H1 (cell line): Measurements from ENCODE around the gene NME4.

Experiments used
- CTCF ChIP-seq, 3 experiments: IDR thresholded peaks; 1 replicate in 2 of 3; 2 replicates in 1 of 3; pipeline versions ENCODE4 v1.5.1 to v1.6.1; 2011; ENCODE audit warnings: low read length in 3 of 3, mild to moderate bottlenecking in 3 of 3, inconsistent platforms in 2 of 3, low read depth in 1 of 3, moderate library complexity in 1 of 3; ENCODE audit not compliant: insufficient read depth in 1 of 3; ENCODE audit errors: control extremely low read depth in 1 of 3
- KDM1A ChIP-seq: fragments of 200-600, 300-600 bp; sonication (generic); IDR thresholded peaks from 2 replicates; pipeline ENCODE4 v1.7.1; 2016; ENCODE audit warnings: mild to moderate bottlenecking, low read length, borderline replicate concordance
- MAFK ChIP-seq: IDR thresholded peaks from 2 replicates; pipeline ENCODE4 v1.6.1; 2012; ENCODE audit warnings: low read depth, mild to moderate bottlenecking, improper control_type of control experiment, low read length
- SP4 ChIP-seq: IDR thresholded peaks from 2 replicates; pipeline ENCODE4 v1.6.1; 2012; ENCODE audit warnings: low read length, inconsistent platforms

DNA sequence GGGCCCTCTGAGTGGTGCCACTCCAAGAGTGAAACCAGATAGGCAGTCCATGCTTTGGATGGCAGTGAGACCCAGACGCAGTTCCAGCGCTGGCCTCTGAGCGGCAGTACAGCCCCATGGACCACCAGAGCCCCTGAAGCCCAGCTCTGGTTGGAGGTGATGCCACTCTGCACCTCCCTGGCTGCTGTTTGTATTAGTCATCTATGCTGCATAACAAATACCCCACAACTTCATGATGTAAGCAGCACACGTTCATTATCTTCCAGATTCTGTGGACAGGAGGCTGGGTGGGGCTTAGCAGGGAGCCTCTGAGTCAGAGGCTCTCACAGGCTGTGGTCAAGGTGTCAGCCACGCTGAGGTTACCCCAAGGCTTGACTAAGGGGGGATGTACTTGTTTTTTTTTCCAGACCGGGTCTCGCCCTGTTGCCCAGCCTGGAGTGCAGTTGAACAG, 5.1 kb upstream of the NME4 start:
- TF ChIP-seq KDM1A (peak; percentile 97), MAFK (no peak), CTCF (IDR thresholded peaks at IDR 0.05; ENCODE audit: control extremely low read depth in 1 of 3, insufficient read depth in 1 of 3, low read depth in 1 of 3, low read length in 3 of 3) (peak; percentile 94 to 100 (median 99)), SP4 (peak; percentile 75; the same call in 1 of the 2 replicates)
